SU-DHL-6 (cell line): ENCODE measurements around the gene SLC5A11.

Experiments used
- H2AFZ ChIP-seq: fragments of 200-600 bp; sonication (generic); 2 replicates; pipeline ENCODE4 v1.6.1; 2014; ENCODE audit warnings: low read depth, mild to moderate bottlenecking, moderate library complexity, mixed read lengths, antibody characterized with exemption, low read length; ENCODE audit not compliant: severe bottlenecking
- H3F3A ChIP-seq: fragments of 200-600 bp; shearing (Covaris generic); 2 replicates; pipeline ENCODE4 v1.6.0; 2016; ENCODE audit warnings: antibody characterized with exemption, mild to moderate bottlenecking; ENCODE audit not compliant: insufficient read depth
- H3K27ac ChIP-seq: fragments of 200-600 bp; sonication (generic); 2 replicates; pipeline ENCODE4 v1.5.1; 2016; ENCODE audit warnings: low read depth, mild to moderate bottlenecking, low read length, moderate library complexity, mixed read lengths
- H3K27me3 ChIP-seq: fragments of 200-600 bp; sonication (generic), shearing (Covaris generic); 2 replicates; pipeline ENCODE4 v1.6.0; 2014; ENCODE audit warnings: mild to moderate bottlenecking, low read length
- H3K36me3 ChIP-seq: fragments of 200-600 bp; sonication (generic); 2 replicates; pipeline ENCODE4 v1.6.1; 2014; ENCODE audit warnings: mild to moderate bottlenecking, low read length, mixed read lengths
- H3K4me2 ChIP-seq: fragments of 300-600, 200-600 bp; shearing (Covaris generic), sonication (generic); 2 replicates; pipeline ENCODE4 v1.6.0; 2014; ENCODE audit warnings: low read length, low read depth, mild to moderate bottlenecking; ENCODE audit not compliant: poor library complexity, severe bottlenecking
- H3K4me3 ChIP-seq: fragments of 200-600 bp; sonication (generic); 2 replicates; pipeline ENCODE4 v1.5.1; 2014; ENCODE audit warnings: antibody characterized with exemption, low read length, mild to moderate bottlenecking, mixed read lengths; ENCODE audit not compliant: insufficient read depth, poor library complexity, severe bottlenecking
- H3K79me2 ChIP-seq: fragments of 200-600 bp; sonication (generic); 2 replicates; pipeline ENCODE4 v1.6.1; 2014; ENCODE audit warnings: mild to moderate bottlenecking, low read length, moderate library complexity; ENCODE audit not compliant: insufficient read depth
- H3K9ac ChIP-seq: fragments of 200-600 bp; sonication (generic); 2 replicates; pipeline ENCODE4 v1.7.0; 2014; ENCODE audit warnings: mild to moderate bottlenecking, low read length
- H3K9me2 ChIP-seq: fragments of 200-600 bp; sonication (generic); replicated peaks from 2 replicates; pipeline ENCODE4 v1.6.1; 2014; ENCODE audit warnings: low read length; ENCODE audit not compliant: insufficient read depth
- H3K9me3 ChIP-seq: fragments of 200-600 bp; sonication (generic); 2 replicates; pipeline ENCODE4 v1.6.1; 2014; ENCODE audit warnings: low read length, mixed read lengths; ENCODE audit not compliant: insufficient read depth
- H4K20me1 ChIP-seq: fragments of 200-600 bp; sonication (generic); 2 replicates; pipeline ENCODE4 v1.6.1; 2014; ENCODE audit warnings: low read depth, mild to moderate bottlenecking, antibody characterized with exemption, low read length, moderate library complexity, mixed read lengths
- EZH2phosphoT487 ChIP-seq: fragments of 200-600 bp; sonication (generic), shearing (Covaris generic); conservative IDR thresholded peaks from 2 replicates; pipeline ENCODE4 v1.6.1; 2018; ENCODE audit warnings: mild to moderate bottlenecking, antibody characterized with exemption, low read length, moderate library complexity, mixed read lengths
- TF ChIP-seq, protein P1 (sequence below): fragments of 200-600 bp; sonication (generic); IDR thresholded peaks from one replicate; pipeline ENCODE4 v1.5.1; 2017; ENCODE audit warnings: antibody characterized with exemption, mild to moderate bottlenecking, low read length, moderate library complexity; ENCODE audit not compliant: insufficient read depth, poor library complexity, severe bottlenecking

The SLC5A11 gene

DNA sequence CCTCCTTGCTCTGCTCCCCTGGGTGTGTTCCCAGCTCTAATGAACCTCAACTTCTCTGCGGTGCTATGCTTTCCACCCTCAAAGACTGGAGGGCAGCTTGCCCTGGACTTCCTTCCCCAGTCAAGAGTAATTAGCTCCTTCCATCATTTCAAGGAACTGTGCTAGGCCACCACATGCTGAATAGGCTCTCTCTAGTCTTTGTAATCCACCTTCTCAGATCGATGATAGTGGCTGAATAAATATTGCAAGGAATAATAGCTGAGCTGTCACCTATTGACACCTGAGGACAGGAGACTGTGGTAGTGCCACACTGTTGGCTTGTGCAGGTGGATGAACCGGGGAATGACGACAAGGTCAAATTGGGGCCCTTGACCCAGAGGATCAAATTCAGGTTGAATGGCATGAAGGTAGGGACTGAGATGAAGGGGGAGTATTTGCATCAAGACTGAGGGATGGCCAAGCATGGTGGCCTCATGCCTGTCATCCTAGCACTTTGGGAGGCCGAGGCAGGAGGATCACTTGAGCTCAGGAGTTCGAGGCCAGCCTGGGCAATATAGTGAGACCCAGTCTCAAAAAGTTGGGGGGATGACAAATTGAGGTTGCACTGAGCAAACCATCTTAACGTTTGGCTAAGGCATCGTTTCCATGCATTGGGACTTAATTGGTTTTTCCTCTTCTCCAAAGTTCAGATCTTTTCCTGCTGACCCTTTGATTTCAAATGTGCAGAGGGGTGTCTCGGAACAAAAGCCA, 18.8 kb upstream of the SLC5A11 start:
- H3K9ac ChIP-seq = no peak overlapping the region
- H3K79me2 ChIP-seq = no peaks in the 10 kb centered on the region
- H2AFZ ChIP-seq = no peak overlapping the region
- H3K27ac ChIP-seq = no peak overlapping the region
- no peak overlapping the region for H3K4me3 ChIP-seq
- no peaks in the 10 kb centered on the region for H4K20me1 ChIP-seq
- TF ChIP-seq EZH2phosphoT487 = no peak
- TF ChIP-seq, protein P1, sequence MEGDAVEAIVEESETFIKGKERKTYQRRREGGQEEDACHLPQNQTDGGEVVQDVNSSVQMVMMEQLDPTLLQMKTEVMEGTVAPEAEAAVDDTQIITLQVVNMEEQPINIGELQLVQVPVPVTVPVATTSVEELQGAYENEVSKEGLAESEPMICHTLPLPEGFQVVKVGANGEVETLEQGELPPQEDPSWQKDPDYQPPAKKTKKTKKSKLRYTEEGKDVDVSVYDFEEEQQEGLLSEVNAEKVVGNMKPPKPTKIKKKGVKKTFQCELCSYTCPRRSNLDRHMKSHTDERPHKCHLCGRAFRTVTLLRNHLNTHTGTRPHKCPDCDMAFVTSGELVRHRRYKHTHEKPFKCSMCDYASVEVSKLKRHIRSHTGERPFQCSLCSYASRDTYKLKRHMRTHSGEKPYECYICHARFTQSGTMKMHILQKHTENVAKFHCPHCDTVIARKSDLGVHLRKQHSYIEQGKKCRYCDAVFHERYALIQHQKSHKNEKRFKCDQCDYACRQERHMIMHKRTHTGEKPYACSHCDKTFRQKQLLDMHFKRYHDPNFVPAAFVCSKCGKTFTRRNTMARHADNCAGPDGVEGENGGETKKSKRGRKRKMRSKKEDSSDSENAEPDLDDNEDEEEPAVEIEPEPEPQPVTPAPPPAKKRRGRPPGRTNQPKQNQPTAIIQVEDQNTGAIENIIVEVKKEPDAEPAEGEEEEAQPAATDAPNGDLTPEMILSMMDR = no peak
- H3F3A ChIP-seq = no peaks in the 10 kb centered on the region; the same call in 1 of the 2 replicates
- H3K9me3 ChIP-seq = no peaks in the 10 kb centered on the region
- H3K4me2 ChIP-seq = no peak overlapping the region
- peaks cover 1% of the 10 kb centered on the region; the same call in 1 of the 2 replicates for H3K36me3 ChIP-seq
- H3K9me2 ChIP-seq = no peaks in the 10 kb centered on the region
- no peaks in the 10 kb centered on the region for H3K27me3 ChIP-seq

DNA sequence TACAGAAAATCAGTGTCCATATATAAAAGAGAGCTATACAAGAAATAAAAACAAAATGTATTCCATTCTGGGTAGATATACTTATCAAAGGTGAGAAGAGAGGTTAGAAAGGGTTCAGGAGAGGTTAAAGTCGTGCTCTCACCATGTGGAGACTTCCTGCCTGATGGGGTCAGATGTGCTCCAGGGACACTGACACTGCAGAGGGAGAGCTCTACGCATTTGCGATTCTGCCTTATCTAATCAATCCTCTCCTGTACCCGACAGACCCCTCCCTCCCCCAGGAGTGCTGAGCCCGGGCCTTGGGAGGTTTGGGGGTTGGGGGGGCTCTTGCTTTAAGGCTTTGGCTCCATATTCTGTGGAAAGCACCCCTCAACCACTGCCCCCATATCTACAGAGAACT, 16.6 kb upstream of the SLC5A11 start:
- Histone ChIP-seq H3K27ac (no peak overlapping the region), H3K9me3 (no peaks in the 10 kb centered on the region), H3K36me3 (no peaks in the 10 kb centered on the region), H3K9me2 (no peaks in the 10 kb centered on the region), H3F3A (no peaks in the 10 kb centered on the region; the same call in 1 of the 2 replicates), H3K9ac (no peak overlapping the region), H4K20me1 (no peaks in the 10 kb centered on the region), H3K79me2 (no peaks in the 10 kb centered on the region), H3K4me2 (no peak overlapping the region), H3K27me3 (no peaks in the 10 kb centered on the region), H3K4me3 (no peak overlapping the region), H2AFZ (no peak overlapping the region)
- TF ChIP-seq, protein P1 = no peak
- TF ChIP-seq EZH2phosphoT487 = no peak

- no peaks in the 10 kb centered on the region for H4K20me1 ChIP-seq
- H3F3A ChIP-seq = no peaks in the 10 kb centered on the region
- H3K4me3 ChIP-seq = no peak overlapping the region
- no peak overlapping the region for H3K4me2 ChIP-seq
- H3K27me3 ChIP-seq = no peaks in the 10 kb centered on the region
- H2AFZ ChIP-seq = no peak overlapping the region
- TF ChIP-seq, protein P1 = no peak
- no peak for TF ChIP-seq EZH2phosphoT487
- H3K36me3 ChIP-seq = no peaks in the 10 kb centered on the region
- no peak overlapping the region for H3K27ac ChIP-seq
- H3K79me2 ChIP-seq = no peaks in the 10 kb centered on the region
- H3K9me2 ChIP-seq = no peaks in the 10 kb centered on the region
- H3K9ac ChIP-seq = no peak overlapping the region
- no peaks in the 10 kb centered on the region for H3K9me3 ChIP-seq
These were observed 12.4 kb upstream of the SLC5A11 start for GRCh38 chr16:24833352-24833751.
